Type B pancreatic cell (in vitro differentiated cells): ENCODE results near the gene MAPK11. TPM values are rescaled to one million over a fixed set of nuclear protein-coding genes. Genes with fewer than 3 reads are reported as not detected.

Source experiments
- DNase-seq: peaks from one replicate; pipeline ENCODE4 v3.0.0; 2021; ENCODE audit warnings: mixed read lengths; ENCODE audit not compliant: unreplicated experiment; ENCODE audit errors: extremely low spot score
- H3K27ac Mint-ChIP-seq: 2 replicates; pipeline ENCODE4 v1.8.0; 2021; ENCODE audit warnings: mild to moderate bottlenecking, mixed read lengths
- H3K27me3 Mint-ChIP-seq: 2 replicates; pipeline ENCODE4 v1.8.0; 2021; ENCODE audit warnings: mixed read lengths
- H3K36me3 Mint-ChIP-seq: 2 replicates; pipeline ENCODE4 v1.8.0; 2021; ENCODE audit warnings: mixed read lengths
- H3K4me1 Mint-ChIP-seq: one replicate; pipeline ENCODE4 v1.8.0; 2021; ENCODE audit warnings: mixed read lengths; ENCODE audit not compliant: unreplicated experiment
- H3K4me3 Mint-ChIP-seq: 2 replicates; pipeline ENCODE4 v1.8.0; 2021; ENCODE audit warnings: mild to moderate bottlenecking, mixed read lengths
- H3K9me3 Mint-ChIP-seq: 2 replicates; pipeline ENCODE4 v1.8.0; 2021; ENCODE audit warnings: mixed read lengths
- total RNA-seq: library from RNA; stranded (reverse); gene quantifications from 2 replicates; pipeline ENCODE4 v1.2.1, GENCODE V29; 2021; ENCODE audit warnings: low replicate concordance
- TF ChIP-seq, protein P1 (sequence below): fragments of 200-600 bp; sonication (generic); conservative IDR thresholded peaks from 2 replicates; pipeline ENCODE4 v1.5.0; 2021; ENCODE audit warnings: antibody characterized with exemption, mild to moderate bottlenecking

MAPK11 gene
- total RNA-seq, 1 donor from 2014 or later = 7.4 TPM

GRCh38 chr22:50296658-50297490 lies 26.7 kb upstream of the MAPK11 start:
- H3K4me1 Mint-ChIP-seq = peaks cover 15% of the 10 kb centered on the region
- H3K36me3 Mint-ChIP-seq = no peaks in the 10 kb centered on the region
- H3K27ac Mint-ChIP-seq = peak overlapping the region; percentile 82
- no peaks in the 10 kb centered on the region for H3K27me3 Mint-ChIP-seq
- peak overlapping the region; percentile 68 for H3K4me3 Mint-ChIP-seq
- TF ChIP-seq, protein P1, sequence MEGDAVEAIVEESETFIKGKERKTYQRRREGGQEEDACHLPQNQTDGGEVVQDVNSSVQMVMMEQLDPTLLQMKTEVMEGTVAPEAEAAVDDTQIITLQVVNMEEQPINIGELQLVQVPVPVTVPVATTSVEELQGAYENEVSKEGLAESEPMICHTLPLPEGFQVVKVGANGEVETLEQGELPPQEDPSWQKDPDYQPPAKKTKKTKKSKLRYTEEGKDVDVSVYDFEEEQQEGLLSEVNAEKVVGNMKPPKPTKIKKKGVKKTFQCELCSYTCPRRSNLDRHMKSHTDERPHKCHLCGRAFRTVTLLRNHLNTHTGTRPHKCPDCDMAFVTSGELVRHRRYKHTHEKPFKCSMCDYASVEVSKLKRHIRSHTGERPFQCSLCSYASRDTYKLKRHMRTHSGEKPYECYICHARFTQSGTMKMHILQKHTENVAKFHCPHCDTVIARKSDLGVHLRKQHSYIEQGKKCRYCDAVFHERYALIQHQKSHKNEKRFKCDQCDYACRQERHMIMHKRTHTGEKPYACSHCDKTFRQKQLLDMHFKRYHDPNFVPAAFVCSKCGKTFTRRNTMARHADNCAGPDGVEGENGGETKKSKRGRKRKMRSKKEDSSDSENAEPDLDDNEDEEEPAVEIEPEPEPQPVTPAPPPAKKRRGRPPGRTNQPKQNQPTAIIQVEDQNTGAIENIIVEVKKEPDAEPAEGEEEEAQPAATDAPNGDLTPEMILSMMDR = no peak
- no peak for DNase-seq
- no peaks in the 10 kb centered on the region for H3K9me3 Mint-ChIP-seq

DNA sequence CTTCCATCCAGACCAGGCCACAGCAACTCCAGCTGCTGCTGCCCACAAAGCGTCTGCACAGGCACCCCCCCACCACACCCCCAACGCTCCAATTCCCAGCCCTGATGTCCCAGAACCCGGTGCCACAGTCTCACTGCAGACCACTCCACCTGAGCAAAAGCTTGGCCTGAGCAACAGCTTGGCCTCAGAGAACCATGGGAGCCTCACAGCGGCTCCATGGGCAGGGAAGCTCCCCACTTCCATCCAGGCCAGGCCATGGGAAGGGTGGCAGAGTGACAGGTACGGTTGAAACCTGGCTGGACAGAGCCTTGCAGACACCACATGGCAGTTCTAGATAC lies 24.1 kb upstream of the MAPK11 start:
- H3K4me1 Mint-ChIP-seq = peaks cover 15% of the 10 kb centered on the region
- no peaks in the 10 kb centered on the region for H3K36me3 Mint-ChIP-seq
- no peaks in the 10 kb centered on the region for H3K9me3 Mint-ChIP-seq
- TF ChIP-seq, protein P1 = no peak
- no peaks in the 10 kb centered on the region for H3K27me3 Mint-ChIP-seq
- no peak overlapping the region for H3K4me3 Mint-ChIP-seq
- H3K27ac Mint-ChIP-seq = peak overlapping the region; percentile 85
- no peak for DNase-seq

DNA sequence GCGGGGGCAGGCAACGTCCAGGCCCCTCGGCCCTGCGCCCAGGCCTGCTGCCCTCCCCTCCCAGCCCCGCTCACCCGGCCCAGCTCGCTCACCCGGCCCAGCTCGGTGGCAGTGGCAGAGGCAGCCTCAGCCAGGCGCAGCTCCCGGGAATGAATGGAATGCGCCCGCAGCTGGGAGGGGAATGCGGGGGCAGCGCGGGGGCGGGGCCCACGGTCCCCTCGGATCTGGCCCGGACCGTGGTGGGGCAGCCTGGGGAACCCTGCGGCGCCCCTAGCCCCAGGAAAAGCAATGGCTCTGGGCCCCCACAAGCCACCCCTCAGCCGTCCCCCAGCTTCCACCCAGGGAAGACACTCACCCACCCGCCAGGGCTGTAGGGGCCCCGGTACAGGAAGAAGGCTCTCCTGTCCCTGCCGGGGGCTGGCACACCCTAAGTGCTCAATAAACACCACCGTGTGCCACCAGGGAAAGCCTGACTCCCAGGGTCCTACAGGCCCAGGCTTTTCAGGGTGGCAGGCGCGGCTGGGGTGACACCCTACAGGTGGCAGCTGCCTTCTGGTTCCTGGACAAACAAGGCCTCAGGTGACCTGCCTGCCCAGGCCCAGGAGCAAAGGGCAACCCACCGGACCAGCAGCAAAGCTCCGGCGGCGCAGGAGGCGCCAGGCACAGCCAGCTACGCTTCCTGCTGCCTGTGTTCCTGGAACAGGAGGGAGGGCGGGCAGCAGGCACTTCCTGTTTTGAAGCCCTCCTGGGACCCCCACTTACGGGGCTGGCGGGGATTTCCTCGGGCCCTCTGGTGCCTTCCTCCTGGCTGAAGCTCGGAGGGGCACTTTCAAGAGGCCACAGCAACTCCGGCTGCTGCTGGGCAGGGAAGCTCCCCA lies 23.5 kb upstream of the MAPK11 start:
- no peaks in the 10 kb centered on the region for H3K36me3 Mint-ChIP-seq
- peaks cover 15% of the 10 kb centered on the region for H3K4me1 Mint-ChIP-seq
- TF ChIP-seq, protein P1 = no peak
- DNase-seq = no peak
- peak overlapping the region; percentile 85 for H3K27ac Mint-ChIP-seq
- H3K4me3 Mint-ChIP-seq = no peak overlapping the region
- H3K9me3 Mint-ChIP-seq = no peaks in the 10 kb centered on the region
- H3K27me3 Mint-ChIP-seq = no peaks in the 10 kb centered on the region

- H3K4me3 Mint-ChIP-seq = peak overlapping the region; percentile 52
- no peaks in the 10 kb centered on the region for H3K36me3 Mint-ChIP-seq
- H3K9me3 Mint-ChIP-seq = no peaks in the 10 kb centered on the region
- no peaks in the 10 kb centered on the region for H3K27me3 Mint-ChIP-seq
- H3K4me1 Mint-ChIP-seq = peaks cover 15% of the 10 kb centered on the region
- DNase-seq = no peak
- TF ChIP-seq, protein P1 = no peak
- H3K27ac Mint-ChIP-seq = peak overlapping the region; percentile 83
Observed at GRCh38 chr22:50292643-50293440, 22.7 kb upstream of the MAPK11 start.

DNA sequence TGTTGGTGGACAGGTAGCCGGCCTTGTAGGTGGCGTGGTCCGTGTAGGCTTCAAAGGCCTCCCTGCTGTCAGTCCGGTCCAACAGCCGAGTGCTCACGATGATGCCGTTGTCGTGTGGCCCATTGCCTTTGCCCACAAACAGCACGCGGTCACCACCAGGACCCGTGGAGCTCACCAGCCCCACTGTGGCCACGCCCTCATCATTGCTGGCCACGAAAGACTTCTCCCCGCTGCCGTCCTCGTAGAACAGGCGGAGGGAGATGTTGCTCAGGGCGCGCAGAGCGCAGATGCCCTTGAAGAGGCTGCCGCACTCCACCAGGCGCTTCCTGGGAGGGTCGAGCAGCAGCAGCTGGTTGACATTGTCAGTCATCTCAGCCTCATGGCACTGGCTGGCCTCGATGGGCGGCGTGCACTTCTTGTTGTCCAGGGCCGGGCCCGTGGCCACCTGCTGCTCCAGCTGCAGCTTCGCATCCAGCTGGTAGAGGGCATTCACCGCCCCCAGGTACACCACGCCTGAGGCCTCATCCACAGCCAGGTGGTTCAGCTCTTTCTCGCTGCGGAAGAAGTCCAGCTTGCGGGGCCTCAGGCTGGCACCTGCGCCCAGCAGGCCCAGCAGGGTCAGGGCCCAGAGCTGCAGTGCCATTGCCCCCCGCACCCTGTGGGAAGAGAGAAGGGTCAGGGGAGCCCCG lies 19.9 kb upstream of the MAPK11 start:
- peak overlapping the region; percentile 39 for H3K27ac Mint-ChIP-seq
- no peaks in the 10 kb centered on the region for H3K9me3 Mint-ChIP-seq
- TF ChIP-seq, protein P1 = no peak
- no peak overlapping the region for H3K4me3 Mint-ChIP-seq
- no peaks in the 10 kb centered on the region for H3K27me3 Mint-ChIP-seq
- no peak for DNase-seq
- peaks cover 4% of the 10 kb centered on the region for H3K4me1 Mint-ChIP-seq
- no peaks in the 10 kb centered on the region for H3K36me3 Mint-ChIP-seq
